OCI-LY3 (cell line): Measurements from ENCODE around the gene TNP2.
"Not testable (repeated sequence)": the region's sequence is repeated elsewhere in the genome, so short reads cannot be mapped to it uniquely, and the experiment has no call there.

Experiments used
- H2AFZ ChIP-seq: fragments of 200-600, 300-600 bp; shearing (Covaris generic); 2 replicates; pipeline ENCODE4 v1.6.0; 2014; ENCODE audit warnings: antibody characterized with exemption, low read depth, low read length
- H3K27ac ChIP-seq: fragments of 200-600, 300-600 bp; sonication (generic); 2 replicates; pipeline ENCODE4 v1.5.1; 2014; ENCODE audit warnings: mild to moderate bottlenecking, low read length, moderate library complexity, mixed read lengths
- H3K27me3 ChIP-seq: fragments of 200-600, 300-600 bp; sonication (generic); 2 replicates; pipeline ENCODE4 v1.6.1; 2014; ENCODE audit warnings: low read depth, low read length, mixed read lengths
- H3K36me3 ChIP-seq: fragments of 200-600, 300-600 bp; sonication (generic); replicated peaks from 2 replicates; pipeline ENCODE3; 2014; ENCODE audit warnings: low read depth, low read length, mixed read lengths
- H3K4me1 ChIP-seq: fragments of 300-600, 200-600 bp; sonication (generic); 2 replicates; pipeline ENCODE4 v1.6.1; 2014; ENCODE audit warnings: low read length, mixed read lengths
- H3K4me2 ChIP-seq: fragments of 200-600, 300-600 bp; sonication (generic); 2 replicates; pipeline ENCODE4 v1.6.1; 2014; ENCODE audit warnings: low read length, mixed read lengths
- H3K4me3 ChIP-seq: fragments of 300-600, 200-600 bp; sonication (generic); 2 replicates; pipeline ENCODE4 v1.5.1; 2014; ENCODE audit warnings: antibody characterized with exemption, mild to moderate bottlenecking, low read length, moderate library complexity
- H3K79me2 ChIP-seq: fragments of 300-600, 200-600 bp; shearing (Covaris generic); 2 replicates; pipeline ENCODE4 v1.6.1; 2014; ENCODE audit warnings: mild to moderate bottlenecking, low read length, mixed read lengths
- H3K9ac ChIP-seq: fragments of 300-600, 200-600 bp; shearing (Covaris generic); 2 replicates; pipeline ENCODE4 v1.6.0; 2014; ENCODE audit warnings: mild to moderate bottlenecking, low read length, moderate library complexity
- H3K9me3 ChIP-seq: fragments of 200-600, 300-600 bp; shearing (Covaris generic); 2 replicates; pipeline ENCODE4 v1.6.1; 2014; ENCODE audit warnings: low read length, mixed read lengths; ENCODE audit not compliant: insufficient read depth
- H4K20me1 ChIP-seq: fragments of 200-600, 300-600 bp; sonication (generic); 2 replicates; pipeline ENCODE4 v1.6.1; 2016; ENCODE audit warnings: low read length, mixed read lengths; ENCODE audit not compliant: insufficient read depth
- EZH2phosphoT487 ChIP-seq: fragments of 200-600 bp; shearing (Covaris generic); IDR thresholded peaks from 2 replicates; pipeline ENCODE4 v1.6.1; 2018; ENCODE audit warnings: antibody characterized with exemption, mixed run types, low read depth
- TF ChIP-seq, protein P1 (sequence below): fragments of 200-600, 300-600 bp; sonication (generic); IDR thresholded peaks from 2 replicates; pipeline ENCODE4 v1.5.1; 2014; ENCODE audit warnings: antibody characterized with exemption, low read length, low read depth

Gene TNP2

DNA sequence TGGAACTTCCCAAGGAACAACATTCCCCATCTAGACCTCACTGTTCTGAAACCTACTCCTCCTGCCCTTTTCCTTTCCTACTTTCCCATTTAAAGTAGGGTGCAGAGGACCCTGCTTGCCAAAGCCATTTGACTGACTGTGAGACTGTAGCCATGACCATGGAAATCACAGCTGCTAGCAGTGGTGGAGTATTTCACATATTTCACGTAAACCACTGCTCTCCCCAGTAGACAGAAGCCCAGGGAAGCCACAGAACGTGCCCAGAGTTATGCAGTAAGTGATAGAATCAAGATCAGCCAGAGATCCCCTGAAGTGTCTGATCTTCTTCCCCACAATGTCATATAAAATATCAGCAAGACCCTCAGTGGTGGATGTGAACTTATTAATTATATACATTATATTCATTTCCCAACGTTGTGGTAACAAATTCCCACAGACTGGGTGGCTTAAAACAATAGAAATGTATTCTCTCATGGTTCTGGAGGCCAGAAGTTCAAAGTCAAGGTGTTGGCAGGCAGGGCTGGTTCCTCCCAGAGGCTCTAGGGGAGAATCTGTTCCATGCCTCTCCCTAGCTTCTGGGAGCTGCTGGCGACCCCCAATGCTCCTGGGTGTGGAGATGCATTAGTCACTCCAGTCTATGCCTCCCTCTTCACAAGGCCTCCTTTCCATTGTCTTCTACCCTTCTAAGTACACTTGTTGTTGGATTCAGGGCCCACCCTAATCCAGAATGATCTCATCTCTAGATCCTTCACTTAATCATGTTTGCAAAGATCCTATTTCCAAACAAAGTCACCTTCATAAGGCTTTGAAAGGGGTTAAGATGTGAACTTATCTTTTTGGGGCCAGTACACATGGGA lies 32.7 kb upstream of the TNP2 start:
- H3K4me2 ChIP-seq = no peak overlapping the region
- no peaks in the 10 kb centered on the region for H3K79me2 ChIP-seq
- no peaks in the 10 kb centered on the region for H3K27me3 ChIP-seq
- no peaks in the 10 kb centered on the region for H3K36me3 ChIP-seq
- TF ChIP-seq, protein P1, sequence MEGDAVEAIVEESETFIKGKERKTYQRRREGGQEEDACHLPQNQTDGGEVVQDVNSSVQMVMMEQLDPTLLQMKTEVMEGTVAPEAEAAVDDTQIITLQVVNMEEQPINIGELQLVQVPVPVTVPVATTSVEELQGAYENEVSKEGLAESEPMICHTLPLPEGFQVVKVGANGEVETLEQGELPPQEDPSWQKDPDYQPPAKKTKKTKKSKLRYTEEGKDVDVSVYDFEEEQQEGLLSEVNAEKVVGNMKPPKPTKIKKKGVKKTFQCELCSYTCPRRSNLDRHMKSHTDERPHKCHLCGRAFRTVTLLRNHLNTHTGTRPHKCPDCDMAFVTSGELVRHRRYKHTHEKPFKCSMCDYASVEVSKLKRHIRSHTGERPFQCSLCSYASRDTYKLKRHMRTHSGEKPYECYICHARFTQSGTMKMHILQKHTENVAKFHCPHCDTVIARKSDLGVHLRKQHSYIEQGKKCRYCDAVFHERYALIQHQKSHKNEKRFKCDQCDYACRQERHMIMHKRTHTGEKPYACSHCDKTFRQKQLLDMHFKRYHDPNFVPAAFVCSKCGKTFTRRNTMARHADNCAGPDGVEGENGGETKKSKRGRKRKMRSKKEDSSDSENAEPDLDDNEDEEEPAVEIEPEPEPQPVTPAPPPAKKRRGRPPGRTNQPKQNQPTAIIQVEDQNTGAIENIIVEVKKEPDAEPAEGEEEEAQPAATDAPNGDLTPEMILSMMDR = no peak
- TF ChIP-seq EZH2phosphoT487 = no peak
- H3K9ac ChIP-seq = no peak overlapping the region
- no peak overlapping the region for H3K4me3 ChIP-seq
- no peak overlapping the region for H2AFZ ChIP-seq
- H3K4me1 ChIP-seq = peaks cover 30% of the 10 kb centered on the region
- H3K9me3 ChIP-seq = no peaks in the 10 kb centered on the region
- H3K27ac ChIP-seq = no peak overlapping the region
- H4K20me1 ChIP-seq = no peaks in the 10 kb centered on the region

DNA sequence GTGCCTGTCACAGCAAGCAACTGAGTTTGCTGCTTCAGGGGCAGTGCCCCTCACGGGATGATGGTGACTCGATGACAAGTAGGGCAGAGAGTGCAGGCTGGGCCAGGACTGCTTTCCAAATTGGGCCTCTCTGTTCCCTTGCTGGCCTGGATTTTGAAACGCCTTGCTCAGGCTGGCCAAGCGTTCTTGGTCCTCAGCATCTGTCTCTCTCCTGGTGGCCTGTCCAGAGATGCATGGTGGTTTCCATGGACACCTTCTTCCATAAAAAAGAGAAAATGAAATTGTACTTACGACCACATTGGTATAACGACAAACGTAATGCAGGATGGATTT lies 31.4 kb upstream of the TNP2 start:
- H3K27ac ChIP-seq = no peak overlapping the region
- no peak overlapping the region for H3K4me2 ChIP-seq
- H3K9ac ChIP-seq = no peak overlapping the region
- no peaks in the 10 kb centered on the region for H4K20me1 ChIP-seq
- TF ChIP-seq, protein P1 = no peak
- TF ChIP-seq EZH2phosphoT487 = no peak
- no peak overlapping the region for H3K4me3 ChIP-seq
- peaks cover 40% of the 10 kb centered on the region for H3K4me1 ChIP-seq
- H2AFZ ChIP-seq = no peak overlapping the region
- no peaks in the 10 kb centered on the region for H3K9me3 ChIP-seq
- no peaks in the 10 kb centered on the region for H3K27me3 ChIP-seq
- no peaks in the 10 kb centered on the region for H3K79me2 ChIP-seq
- no peaks in the 10 kb centered on the region for H3K36me3 ChIP-seq

DNA sequence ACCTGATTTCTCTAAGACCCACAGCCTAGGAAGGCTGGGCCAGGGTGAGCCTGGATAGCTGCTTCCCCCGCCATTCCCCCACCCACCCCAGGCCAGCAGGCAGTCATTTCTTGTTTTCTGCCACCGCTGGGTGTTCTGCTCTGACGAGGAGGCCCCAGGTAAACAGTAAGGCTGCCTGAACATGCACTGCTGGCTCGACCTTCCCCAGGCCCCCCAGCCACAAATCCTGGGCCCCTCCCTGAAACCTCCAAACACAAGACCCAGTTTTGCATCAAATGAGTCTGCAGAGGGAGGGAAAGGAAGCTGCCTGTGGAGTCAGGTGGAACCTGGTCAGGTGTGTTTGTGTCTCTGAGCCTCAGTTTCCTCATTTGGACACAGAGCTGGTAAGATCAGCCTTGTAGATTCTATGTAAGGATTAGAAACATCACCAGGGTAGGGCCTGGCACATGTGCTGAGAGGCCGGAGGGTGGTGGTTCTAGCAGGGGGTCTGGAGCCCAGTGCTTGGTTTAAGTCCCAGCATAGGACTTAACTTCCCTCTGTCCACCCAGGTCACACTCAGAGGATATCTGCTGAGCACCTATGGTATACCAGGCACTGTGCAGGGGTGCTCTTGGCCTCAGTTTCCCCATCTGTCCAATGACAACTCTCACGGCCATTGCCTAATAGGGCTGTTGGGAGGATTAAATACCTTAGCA lies 30.9 kb upstream of the TNP2 start:
- Histone ChIP-seq H2AFZ (no peak overlapping the region), H3K36me3 (no peaks in the 10 kb centered on the region), H3K27me3 (no peaks in the 10 kb centered on the region), H3K27ac (no peak overlapping the region), H3K9me3 (no peaks in the 10 kb centered on the region), H3K9ac (no peak overlapping the region), H3K4me3 (no peak overlapping the region), H3K79me2 (no peaks in the 10 kb centered on the region), H3K4me1 (peaks cover 40% of the 10 kb centered on the region), H3K4me2 (no peak overlapping the region), H4K20me1 (no peaks in the 10 kb centered on the region)
- TF ChIP-seq, protein P1 = no peak
- no peak for TF ChIP-seq EZH2phosphoT487

DNA sequence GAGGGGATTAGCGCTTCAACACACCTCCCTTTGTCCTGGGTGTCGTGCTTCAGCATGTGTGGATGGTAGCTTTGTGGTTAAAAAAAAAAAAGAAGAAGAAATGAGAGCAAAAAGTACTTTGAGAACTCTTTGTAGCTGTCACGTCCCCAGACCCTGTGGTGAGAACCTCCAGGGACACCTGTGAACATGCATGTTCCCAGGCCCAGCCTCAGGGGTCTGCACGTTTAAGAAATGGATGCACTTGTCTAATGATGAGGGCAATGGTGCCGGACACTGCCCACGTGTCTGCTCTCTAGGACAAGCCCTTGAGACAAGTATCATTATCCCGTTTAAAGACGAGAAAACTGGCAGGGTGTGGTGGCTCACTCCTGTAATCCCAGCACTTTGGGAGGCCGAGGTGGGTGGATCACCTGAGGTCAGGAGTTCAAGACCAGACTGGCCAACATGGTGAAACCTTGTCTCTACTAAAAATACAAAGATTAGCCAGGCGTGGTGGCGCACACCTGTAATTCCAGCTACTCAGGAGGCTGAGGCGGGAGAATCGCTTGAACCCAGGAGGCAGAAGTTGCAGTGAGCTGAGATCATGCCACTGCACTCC lies 29.9 kb upstream of the TNP2 start:
- not testable (repeated sequence) for H3K36me3 ChIP-seq, H3K27me3 ChIP-seq, H2AFZ ChIP-seq, H3K9me3 ChIP-seq, H3K79me2 ChIP-seq, H4K20me1 ChIP-seq, H3K9ac ChIP-seq, H3K4me3 ChIP-seq, H3K27ac ChIP-seq
- Histone ChIP-seq H3K4me1 (peaks cover 40% of the 10 kb centered on the region), H3K4me2 (peak overlapping the region; percentile 19)
